Neuron (in vitro differentiated cells): ENCODE results near the gene IL1A.

Source experiments
- H2AFZ ChIP-seq: one replicate; pipeline ENCODE4 v1.6.1; 2013; ENCODE audit warnings: low read depth, mild to moderate bottlenecking, inconsistent platforms, low read length, moderate library complexity
- H3K27me3 ChIP-seq: one replicate; pipeline ENCODE4 v1.6.1; 2013; ENCODE audit warnings: low read length; ENCODE audit not compliant: insufficient read depth
- H3K36me3 ChIP-seq: one replicate; pipeline ENCODE4 v1.6.1; 2013; ENCODE audit warnings: low read length; ENCODE audit not compliant: insufficient read depth
- H3K4me1 ChIP-seq: one replicate; pipeline ENCODE4 v1.6.1; 2013; ENCODE audit warnings: low read length; ENCODE audit not compliant: insufficient read depth
- H3K4me3 ChIP-seq: 2 replicates; pipeline ENCODE4 v1.5.1; 2013; ENCODE audit warnings: mild to moderate bottlenecking, low read length, moderate library complexity
- H3K9me3 ChIP-seq: one replicate; pipeline ENCODE4 v1.6.1; 2013; ENCODE audit warnings: low read length

Gene IL1A

DNA sequence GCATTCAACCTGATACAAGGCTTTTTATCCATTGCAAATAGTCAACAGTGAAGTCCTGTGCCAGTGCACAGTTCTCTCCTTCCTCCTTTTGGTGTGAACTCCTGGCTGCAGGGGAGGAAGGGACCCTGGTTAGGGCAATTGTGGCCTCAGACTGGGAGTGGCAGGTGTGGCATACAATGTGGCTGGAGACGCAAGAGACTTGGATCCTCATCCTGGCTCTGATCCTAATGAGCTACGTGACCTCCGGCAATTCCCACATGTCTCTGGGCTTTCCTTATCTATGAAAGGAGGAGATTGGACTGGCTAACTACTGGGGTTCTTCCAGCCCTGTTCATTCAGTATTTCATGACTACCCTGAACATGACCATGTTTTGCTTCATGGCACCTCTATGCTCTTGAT is 10.5 kb upstream of the IL1A start:
- Histone ChIP-seq H3K4me1 (no peaks in the 10 kb centered on the region), H3K4me3 (no peak overlapping the region), H3K36me3 (no peaks in the 10 kb centered on the region), H3K9me3 (no peaks in the 10 kb centered on the region), H3K27me3 (no peaks in the 10 kb centered on the region), H2AFZ (no peak overlapping the region)

DNA sequence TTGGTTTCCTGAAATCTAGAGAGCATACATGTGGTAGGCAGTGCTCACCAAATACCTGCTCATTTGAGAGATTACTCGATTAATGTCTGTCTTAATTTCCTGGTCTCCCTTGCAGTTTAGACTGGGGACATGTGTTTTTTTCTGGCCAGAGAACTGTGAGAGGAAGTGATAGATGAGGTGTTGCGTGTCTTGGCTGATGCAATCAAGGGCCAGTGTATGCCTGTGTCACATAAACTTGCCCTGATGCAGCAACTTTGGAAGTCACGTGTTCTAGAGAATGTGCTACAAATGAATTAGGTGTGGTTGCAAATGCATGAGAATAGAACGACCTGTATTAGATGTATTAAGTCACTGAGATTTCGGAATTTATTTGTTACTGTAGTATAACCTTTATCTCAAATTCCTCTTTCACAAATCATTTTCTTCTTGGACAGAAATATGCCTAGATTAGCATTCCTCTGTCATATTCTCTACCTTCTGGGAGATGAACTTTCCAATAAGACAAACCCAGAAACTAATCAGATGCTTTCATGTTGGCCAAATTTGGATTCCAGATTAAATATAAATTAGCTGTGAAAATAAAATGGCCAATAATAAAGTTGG is 9.9 kb upstream of the IL1A start:
- Histone ChIP-seq H3K9me3 (no peaks in the 10 kb centered on the region), H2AFZ (no peak overlapping the region), H3K36me3 (no peaks in the 10 kb centered on the region), H3K4me3 (no peak overlapping the region), H3K4me1 (no peaks in the 10 kb centered on the region), H3K27me3 (no peaks in the 10 kb centered on the region)

DNA sequence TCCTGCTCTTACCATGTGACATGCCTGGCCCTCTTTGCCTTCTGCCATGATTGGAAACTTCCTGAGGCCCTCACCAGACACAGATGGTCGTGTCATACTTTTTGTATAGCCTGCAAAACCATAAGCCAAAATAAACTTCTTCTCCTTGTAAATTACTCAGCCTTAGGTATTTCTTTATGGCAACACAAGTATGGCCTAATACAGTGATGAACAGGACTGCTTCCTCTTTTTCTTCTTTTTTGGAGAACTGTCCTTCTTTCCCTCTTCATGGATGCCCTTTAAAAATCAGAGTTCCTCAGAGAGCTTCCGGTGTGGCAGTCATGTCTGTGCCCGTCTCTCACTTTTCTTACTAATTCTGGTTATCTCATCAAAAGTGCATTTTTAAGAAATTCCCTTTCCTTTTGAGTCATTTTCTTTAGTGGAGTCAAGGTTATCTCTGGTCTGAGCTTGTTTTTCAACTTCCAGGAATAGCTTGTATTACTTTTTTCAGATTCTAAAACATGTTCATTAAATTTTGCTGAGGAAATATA is 9.2 kb upstream of the IL1A start:
- Histone ChIP-seq H3K36me3 (no peaks in the 10 kb centered on the region), H2AFZ (no peak overlapping the region), H3K4me1 (no peaks in the 10 kb centered on the region), H3K4me3 (no peak overlapping the region), H3K27me3 (no peaks in the 10 kb centered on the region), H3K9me3 (no peaks in the 10 kb centered on the region)

DNA sequence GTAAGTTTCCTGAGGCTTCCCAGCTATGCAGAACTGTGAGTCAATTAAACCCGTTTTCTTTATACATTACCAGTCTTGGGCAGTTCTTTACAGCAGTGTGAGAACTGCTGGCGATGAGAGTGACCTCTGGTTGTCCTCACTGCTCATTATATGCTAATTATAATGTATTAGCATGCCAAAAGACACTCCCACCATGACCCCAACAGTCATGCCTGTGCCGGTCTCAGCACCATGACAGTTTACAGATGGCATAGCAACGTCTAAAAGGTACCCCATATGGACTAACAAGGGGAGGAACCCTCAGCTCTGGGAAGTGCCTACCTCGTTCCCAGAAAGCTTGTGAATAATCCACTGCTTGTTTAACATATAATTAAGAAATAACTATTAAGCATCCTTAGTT is 8.1 kb upstream of the IL1A start:
- Histone ChIP-seq H2AFZ (no peak overlapping the region), H3K4me1 (no peaks in the 10 kb centered on the region), H3K4me3 (no peak overlapping the region), H3K27me3 (no peaks in the 10 kb centered on the region), H3K9me3 (no peaks in the 10 kb centered on the region), H3K36me3 (no peaks in the 10 kb centered on the region)

DNA sequence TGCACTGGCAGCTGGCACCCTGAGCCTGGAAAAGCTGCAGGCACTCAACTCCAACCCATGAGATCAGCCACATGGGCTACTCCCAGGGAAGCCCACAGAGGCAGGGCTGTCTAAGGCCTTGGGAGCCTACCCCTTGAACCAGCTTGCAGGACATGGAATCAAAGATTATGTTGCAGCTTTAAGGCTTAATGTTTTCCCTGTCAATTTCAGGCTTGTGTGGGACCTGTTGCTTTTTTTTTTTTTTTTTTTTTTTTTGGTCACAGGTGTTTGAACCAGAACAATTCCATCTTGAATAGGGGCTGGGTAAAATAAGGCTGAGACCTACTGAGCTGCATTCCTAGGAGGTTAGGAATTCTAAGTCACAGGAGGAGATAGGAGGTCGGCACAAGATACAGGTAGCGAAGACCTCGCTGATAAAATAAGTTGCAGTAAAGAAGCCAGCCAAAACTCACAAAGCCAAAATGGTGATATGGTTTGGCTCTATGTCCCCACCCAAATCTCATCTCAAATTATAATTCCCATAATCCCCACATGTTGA is 7.5 kb upstream of the IL1A start:
- Histone ChIP-seq H3K36me3 (no peaks in the 10 kb centered on the region), H3K27me3 (no peaks in the 10 kb centered on the region), H3K9me3 (no peaks in the 10 kb centered on the region), H3K4me3 (no peak overlapping the region), H3K4me1 (no peaks in the 10 kb centered on the region), H2AFZ (no peak overlapping the region)

DNA sequence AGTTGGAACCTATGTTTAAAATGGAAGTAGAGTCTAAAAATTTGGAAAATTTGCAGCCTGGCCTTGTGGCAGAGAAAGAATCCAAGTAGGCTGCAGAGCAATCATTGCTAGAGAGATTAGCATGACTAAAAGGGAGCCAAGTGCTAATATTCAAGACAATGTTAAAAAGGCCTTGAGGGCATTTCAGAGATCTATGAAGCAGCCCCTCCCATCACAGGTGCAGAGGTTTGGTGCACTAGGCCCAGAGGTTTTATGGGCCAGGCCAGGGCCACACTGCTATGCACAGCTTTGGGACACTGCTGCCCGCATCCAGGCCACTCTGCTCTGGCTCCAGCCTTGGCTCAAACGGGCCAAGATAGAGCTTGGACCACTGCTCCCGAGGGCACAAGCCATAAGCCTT is 6.7 kb upstream of the IL1A start:
- H3K36me3 ChIP-seq = no peaks in the 10 kb centered on the region
- H3K4me3 ChIP-seq = no peak overlapping the region
- H3K4me1 ChIP-seq = no peaks in the 10 kb centered on the region
- H3K9me3 ChIP-seq = no peaks in the 10 kb centered on the region
- no peak overlapping the region for H2AFZ ChIP-seq
- H3K27me3 ChIP-seq = no peaks in the 10 kb centered on the region

DNA sequence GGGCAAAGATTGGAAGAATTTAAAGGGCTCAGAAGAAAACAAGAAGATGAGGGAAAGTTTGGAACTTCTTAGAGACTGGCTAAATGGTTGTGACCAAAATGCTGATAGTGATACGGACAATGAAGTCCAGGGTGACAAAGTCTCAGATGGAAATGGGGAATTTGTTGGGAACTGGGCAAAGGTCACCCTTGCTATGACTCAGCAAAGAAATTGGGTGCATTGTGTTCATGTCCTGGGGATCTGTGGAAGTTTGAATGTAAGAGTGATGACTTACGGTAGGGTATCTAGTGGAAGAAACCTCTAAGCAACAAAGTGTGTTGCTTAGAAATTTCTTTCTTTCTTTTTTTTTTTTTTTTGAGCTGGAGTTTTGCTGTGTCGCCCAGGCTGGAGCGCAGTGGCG is 6.0 kb upstream of the IL1A start:
- no peaks in the 10 kb centered on the region for H3K4me1 ChIP-seq

DNA sequence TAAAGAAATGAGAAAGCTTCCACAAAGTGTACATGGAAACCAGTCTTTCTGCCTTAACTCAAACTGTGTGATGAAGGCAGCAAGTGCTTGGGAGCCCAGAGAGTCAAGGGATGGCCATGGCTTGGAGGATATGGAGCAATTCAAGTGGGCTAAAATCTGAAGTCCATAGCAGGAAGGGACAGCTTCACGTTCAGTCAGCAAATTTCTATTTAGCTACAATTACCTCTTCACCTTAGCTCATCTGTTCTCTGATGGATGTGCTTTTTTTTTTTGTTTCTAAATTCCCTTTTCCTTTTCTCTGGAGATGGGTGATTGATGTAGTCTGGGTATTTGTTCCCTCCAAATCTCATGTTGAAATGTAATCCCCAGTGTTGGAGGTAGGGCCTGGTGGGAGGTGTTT is 4.9 kb upstream of the IL1A start:
- no peaks in the 10 kb centered on the region for H3K27me3 ChIP-seq
- no peak overlapping the region for H3K4me3 ChIP-seq
- no peaks in the 10 kb centered on the region for H3K9me3 ChIP-seq
- H3K36me3 ChIP-seq = no peaks in the 10 kb centered on the region
- H3K4me1 ChIP-seq = peaks cover 5% of the 10 kb centered on the region
- H2AFZ ChIP-seq = no peak overlapping the region

More for the DNA sequence above, 6.0 kb upstream of the IL1A start:
- Histone ChIP-seq H3K36me3 (no peaks in the 10 kb centered on the region), H2AFZ (no peak overlapping the region), H3K9me3 (no peaks in the 10 kb centered on the region), H3K4me3 (no peak overlapping the region), H3K27me3 (no peaks in the 10 kb centered on the region)

DNA sequence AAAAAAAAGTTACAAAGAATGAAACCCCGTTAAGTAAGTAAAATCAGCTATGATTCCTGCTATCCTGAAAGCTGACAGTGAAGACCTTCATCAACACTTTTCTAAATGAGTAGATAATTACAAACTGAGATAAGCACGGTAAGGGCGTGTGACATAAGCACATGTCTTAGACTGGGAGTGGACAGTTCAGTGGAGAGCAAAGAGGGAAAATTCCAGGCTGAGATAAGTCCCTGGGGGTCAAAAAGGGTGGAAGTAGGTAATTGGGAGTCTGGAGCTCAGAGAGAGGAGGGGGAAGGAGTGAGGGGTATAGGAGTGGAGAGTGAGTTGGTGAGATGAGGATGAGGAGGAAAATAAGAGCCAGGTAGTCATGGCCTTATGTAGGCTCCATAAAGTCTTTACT is 4.4 kb upstream of the IL1A start:
- Histone ChIP-seq H3K4me3 (no peak overlapping the region), H3K36me3 (no peaks in the 10 kb centered on the region), H3K27me3 (no peaks in the 10 kb centered on the region), H3K4me1 (peaks cover 7% of the 10 kb centered on the region), H2AFZ (no peak overlapping the region), H3K9me3 (no peaks in the 10 kb centered on the region)

DNA sequence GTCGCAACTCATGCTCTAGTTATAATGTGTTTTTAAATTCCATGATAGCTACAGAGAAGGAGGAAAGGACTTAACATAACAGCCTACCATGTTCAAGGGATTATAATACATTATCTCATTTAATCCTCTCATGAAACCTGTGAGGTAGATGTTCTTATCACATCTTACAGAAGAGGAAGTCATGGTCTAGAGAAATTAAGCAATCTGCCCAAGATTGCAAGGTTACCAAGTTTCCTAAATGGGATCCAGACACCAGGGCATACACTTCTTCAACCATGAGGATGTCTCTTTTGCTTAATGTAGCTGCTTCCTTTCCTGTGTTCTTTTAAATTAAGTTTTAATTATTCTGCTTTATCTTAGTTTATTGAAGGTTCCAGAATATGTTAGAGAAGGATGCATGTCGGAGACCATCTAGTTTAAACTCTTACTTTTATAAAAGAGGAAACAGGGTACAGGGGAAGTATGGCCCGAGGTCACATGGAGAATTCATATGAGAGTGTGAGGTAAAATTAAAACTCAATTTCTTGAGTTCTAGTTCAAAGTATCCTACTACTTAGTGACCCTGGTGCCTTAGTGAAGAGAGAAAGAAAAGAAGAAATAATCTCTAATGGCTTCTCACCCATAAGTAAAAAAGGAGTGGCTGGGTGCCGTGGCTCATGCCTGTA is 3.6 kb upstream of the IL1A start:
- Histone ChIP-seq H3K4me3 (no peak overlapping the region), H3K9me3 (no peaks in the 10 kb centered on the region), H3K27me3 (no peaks in the 10 kb centered on the region), H3K36me3 (no peaks in the 10 kb centered on the region), H3K4me1 (peaks cover 7% of the 10 kb centered on the region), H2AFZ (no peak overlapping the region)

DNA sequence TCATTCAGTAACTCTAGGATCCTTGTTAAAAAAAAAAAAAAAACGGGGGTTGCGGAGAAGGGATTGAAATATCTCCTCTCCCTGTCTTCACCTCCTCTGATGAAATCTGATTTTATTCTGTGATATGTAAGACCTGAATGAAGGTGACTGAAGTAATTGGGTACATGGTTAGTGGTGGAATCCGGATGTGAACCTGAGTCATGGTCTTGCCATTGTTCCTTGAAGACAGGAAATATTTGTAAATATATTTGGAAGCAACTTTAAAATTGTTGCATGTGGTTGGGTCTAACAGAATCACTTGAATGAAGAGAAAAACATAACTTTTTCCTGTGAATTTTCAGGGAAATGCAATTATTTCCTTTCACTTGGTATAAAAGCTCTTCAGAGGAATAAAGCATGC is 3.0 kb upstream of the IL1A start:
- H3K36me3 ChIP-seq = no peaks in the 10 kb centered on the region
- peaks cover 7% of the 10 kb centered on the region for H3K4me1 ChIP-seq
- no peaks in the 10 kb centered on the region for H3K27me3 ChIP-seq
- no peak overlapping the region for H2AFZ ChIP-seq
- H3K4me3 ChIP-seq = no peak overlapping the region
- H3K9me3 ChIP-seq = no peaks in the 10 kb centered on the region

DNA sequence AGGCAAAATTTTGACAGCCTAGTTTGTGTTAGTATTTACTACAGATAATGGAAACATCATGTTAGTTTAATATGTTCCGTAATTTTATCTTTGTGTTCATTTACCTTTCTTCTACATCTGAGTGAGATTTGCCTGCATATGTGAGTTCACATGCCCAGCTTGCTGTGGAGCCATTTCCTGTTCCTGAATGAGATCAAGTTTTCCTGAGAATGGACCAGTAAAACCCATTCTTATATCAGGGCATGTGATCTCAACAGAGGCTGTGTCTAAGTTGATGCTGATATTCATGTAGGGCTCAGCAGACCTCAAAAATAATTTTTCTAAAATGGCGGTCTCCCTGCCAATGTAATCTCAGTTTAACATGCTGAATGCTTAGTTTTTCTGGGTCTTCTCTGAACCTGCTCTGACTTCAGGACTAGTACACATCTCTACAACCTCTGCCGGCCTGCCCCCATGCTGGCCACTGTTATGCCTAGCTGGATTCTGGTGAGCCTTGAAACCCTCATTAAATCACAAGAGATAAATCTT is 1.0 kb downstream of the IL1A start:
- H3K4me3 ChIP-seq = no peak overlapping the region

DNA sequence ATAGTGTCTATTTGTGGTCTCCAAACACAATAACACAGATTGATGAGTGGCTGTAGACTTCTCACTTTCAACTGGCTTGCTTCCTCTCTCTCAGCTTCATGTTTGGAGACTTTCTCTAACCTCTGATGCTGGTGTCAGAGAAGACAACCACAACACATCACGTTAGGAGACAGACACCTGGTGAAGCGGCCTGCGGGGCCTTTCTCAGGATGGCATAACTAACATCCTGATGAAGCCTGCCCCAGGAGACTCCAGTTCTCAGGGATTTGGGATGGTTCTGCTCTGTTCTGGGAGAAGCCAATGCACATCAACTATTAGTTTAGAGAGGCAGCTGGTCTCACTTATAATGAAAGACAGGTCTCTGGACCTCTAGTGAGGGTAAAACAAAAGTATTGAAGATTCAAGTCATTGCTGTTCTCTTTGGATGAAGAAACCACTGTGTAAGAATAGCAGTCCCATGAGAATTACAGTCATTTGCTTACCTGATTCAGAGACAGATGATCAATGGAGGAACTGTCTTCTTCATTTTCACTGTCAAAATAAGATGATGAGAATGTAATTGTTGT is 2.0 kb downstream of the IL1A start:
- H3K9me3 ChIP-seq = no peaks in the 10 kb centered on the region
- no peak overlapping the region for H2AFZ ChIP-seq
- H3K4me3 ChIP-seq = no peak overlapping the region
- no peaks in the 10 kb centered on the region for H3K27me3 ChIP-seq
- H3K36me3 ChIP-seq = no peaks in the 10 kb centered on the region
- H3K4me1 ChIP-seq = peaks cover 12% of the 10 kb centered on the region

More for the DNA sequence above, 1.0 kb downstream of the IL1A start:
- Histone ChIP-seq H3K9me3 (no peaks in the 10 kb centered on the region), H3K4me1 (peaks cover 7% of the 10 kb centered on the region), H2AFZ (no peak overlapping the region), H3K27me3 (no peaks in the 10 kb centered on the region), H3K36me3 (no peaks in the 10 kb centered on the region)
